NCI-H2107 treated with DMSO at 0.1 percent for 48 hours (cell line): ENCODE measurements around the gene DRC1.
"Not testable (repeated sequence)": the region's sequence is repeated elsewhere in the genome, so short reads cannot be mapped to it uniquely, and the experiment has no call there.

ENCODE experiments used
- DNase-seq: peaks from one replicate; lab custom pipeline; 2025; ENCODE audit not compliant: unreplicated experiment; lab: John Stamatoyannopoulos, UW

The DRC1 gene

GRCh38 chr2:26462100-26462499, 60.4 kb downstream of the DRC1 start:
- DNase-seq = no peak

- DNase-seq = no peak
These were observed 61.0 kb downstream of the DRC1 start for GRCh38 chr2:26462511-26463243.

GRCh38 chr2:26463244-26464192, 61.8 kb downstream of the DRC1 start:
- no peak for DNase-seq

GRCh38 chr2:26464390-26465265, 62.9 kb downstream of the DRC1 start:
- no peak for DNase-seq

- no peak for DNase-seq
These were observed 63.7 kb downstream of the DRC1 start for GRCh38 chr2:26465266-26465925.

- DNase-seq = no peak
These were observed 64.3 kb downstream of the DRC1 start for GRCh38 chr2:26465981-26466471.

- DNase-seq = no peak
These were observed 65.1 kb downstream of the DRC1 start for GRCh38 chr2:26466662-26467310.

GRCh38 chr2:26468544-26468943, 66.8 kb downstream of the DRC1 start:
- DNase-seq = not testable (repeated sequence)

GRCh38 chr2:26469092-26469710, 67.5 kb downstream of the DRC1 start:
- DNase-seq = peak; percentile 17

- no peak for DNase-seq
These were observed 68.2 kb downstream of the DRC1 start for GRCh38 chr2:26469955-26470354.

- DNase-seq = no peak
These were observed 69.0 kb downstream of the DRC1 start for GRCh38 chr2:26470601-26471260.

- no peak for DNase-seq
These were observed 69.6 kb downstream of the DRC1 start for GRCh38 chr2:26471289-26471688.

GRCh38 chr2:26471766-26472706, 70.3 kb downstream of the DRC1 start:
- DNase-seq = no peak

- DNase-seq = no peak
These were observed 71.3 kb downstream of the DRC1 start for GRCh38 chr2:26472821-26473655.

GRCh38 chr2:26473796-26474195, 72.1 kb downstream of the DRC1 start:
- DNase-seq = no peak

- no peak for DNase-seq
These were observed 72.6 kb downstream of the DRC1 start for GRCh38 chr2:26474261-26474785.

- DNase-seq = no peak
These were observed 73.3 kb downstream of the DRC1 start for GRCh38 chr2:26475037-26475436.
